OCI-LY1 (cell line): Measurements from ENCODE around the gene TLCD3B.

Experiments used
- H2AFZ ChIP-seq: fragments of 200-600 bp; sonication (generic), shearing (Covaris generic); 2 replicates; pipeline ENCODE4 v1.6.0; 2014; ENCODE audit warnings: antibody characterized with exemption, mild to moderate bottlenecking, low read length
- H3F3A ChIP-seq: fragments of 200-600 bp; sonication (generic), shearing (Covaris generic); 2 replicates; pipeline ENCODE4 v1.6.0; 2014; ENCODE audit warnings: mild to moderate bottlenecking, antibody characterized with exemption, low read length, moderate library complexity; ENCODE audit not compliant: insufficient read depth
- H3K27ac ChIP-seq: fragments of 200-600 bp; sonication (generic); 2 replicates; pipeline ENCODE4 v1.5.1; 2014; ENCODE audit warnings: low read length, mixed run types, mild to moderate bottlenecking, low read depth; ENCODE audit not compliant: poor library complexity, severe bottlenecking
- H3K27me3 ChIP-seq: fragments of 200-600 bp; sonication (generic); 2 replicates; pipeline ENCODE4 v1.6.0; 2014; ENCODE audit warnings: antibody characterized with exemption, mild to moderate bottlenecking, low read length, moderate library complexity; ENCODE audit not compliant: insufficient read depth
- H3K36me3 ChIP-seq: fragments of 200-600 bp; sonication (generic); 2 replicates; pipeline ENCODE4 v1.6.1; 2014; ENCODE audit warnings: mild to moderate bottlenecking, antibody characterized with exemption, low read length, moderate library complexity, mixed read lengths; ENCODE audit not compliant: insufficient read depth
- H3K4me1 ChIP-seq: fragments of 200-600 bp; sonication (generic); 2 replicates; pipeline ENCODE4 v1.5.1; 2014; ENCODE audit warnings: mild to moderate bottlenecking, low read length, moderate library complexity; ENCODE audit not compliant: insufficient read depth, severe bottlenecking
- H3K4me2 ChIP-seq: fragments of 200-600 bp; sonication (generic), shearing (Covaris generic); 2 replicates; pipeline ENCODE4 v1.6.1; 2014; ENCODE audit warnings: low read length
- H3K4me3 ChIP-seq: fragments of 200-600 bp; sonication (generic); 2 replicates; pipeline ENCODE4 v1.5.1; 2014; ENCODE audit warnings: low read length, low read depth, mild to moderate bottlenecking, mixed read lengths; ENCODE audit not compliant: poor library complexity, severe bottlenecking
- H3K79me2 ChIP-seq: fragments of 200-600 bp; shearing (Covaris generic); 2 replicates; pipeline ENCODE4 v1.6.1; 2016; ENCODE audit warnings: mixed run types, low read length, mixed read lengths; ENCODE audit not compliant: insufficient read depth
- H3K9ac ChIP-seq: fragments of 200-600 bp; sonication (generic), shearing (Covaris generic); 2 replicates; pipeline ENCODE4 v1.6.1; 2014; ENCODE audit warnings: mild to moderate bottlenecking, low read length, mixed read lengths
- H3K9me2 ChIP-seq: fragments of 200-600 bp; sonication (generic), shearing (Covaris generic); 2 replicates; pipeline ENCODE4 v1.6.1; 2014; ENCODE audit warnings: low read depth, mild to moderate bottlenecking, low read length, mixed read lengths
- H3K9me3 ChIP-seq: fragments of 200-600 bp; shearing (Covaris generic); 2 replicates; pipeline ENCODE4 v1.6.1; 2014; ENCODE audit warnings: low read length, mixed read lengths
- H4K20me1 ChIP-seq: fragments of 200-600 bp; sonication (generic), shearing (Covaris generic); 2 replicates; pipeline ENCODE4 v1.6.0; 2016; ENCODE audit warnings: mild to moderate bottlenecking, low read length; ENCODE audit not compliant: insufficient read depth
- EZH2 ChIP-seq: fragments of 200-600 bp; sonication (generic), shearing (Covaris generic); IDR thresholded peaks from 2 replicates; pipeline ENCODE4 v1.8.0; 2017; ENCODE audit warnings: borderline replicate concordance, mixed run types, mild to moderate bottlenecking, antibody characterized with exemption, low read length, moderate library complexity, mixed read lengths
- TF ChIP-seq, protein P1 (sequence below): fragments of 200-600 bp; sonication (generic), shearing (Covaris generic); IDR thresholded peaks from 2 replicates; pipeline ENCODE4 v1.5.1; 2017; ENCODE audit warnings: mild to moderate bottlenecking, antibody characterized with exemption, low read length, moderate library complexity, mixed read lengths

The TLCD3B gene

DNA sequence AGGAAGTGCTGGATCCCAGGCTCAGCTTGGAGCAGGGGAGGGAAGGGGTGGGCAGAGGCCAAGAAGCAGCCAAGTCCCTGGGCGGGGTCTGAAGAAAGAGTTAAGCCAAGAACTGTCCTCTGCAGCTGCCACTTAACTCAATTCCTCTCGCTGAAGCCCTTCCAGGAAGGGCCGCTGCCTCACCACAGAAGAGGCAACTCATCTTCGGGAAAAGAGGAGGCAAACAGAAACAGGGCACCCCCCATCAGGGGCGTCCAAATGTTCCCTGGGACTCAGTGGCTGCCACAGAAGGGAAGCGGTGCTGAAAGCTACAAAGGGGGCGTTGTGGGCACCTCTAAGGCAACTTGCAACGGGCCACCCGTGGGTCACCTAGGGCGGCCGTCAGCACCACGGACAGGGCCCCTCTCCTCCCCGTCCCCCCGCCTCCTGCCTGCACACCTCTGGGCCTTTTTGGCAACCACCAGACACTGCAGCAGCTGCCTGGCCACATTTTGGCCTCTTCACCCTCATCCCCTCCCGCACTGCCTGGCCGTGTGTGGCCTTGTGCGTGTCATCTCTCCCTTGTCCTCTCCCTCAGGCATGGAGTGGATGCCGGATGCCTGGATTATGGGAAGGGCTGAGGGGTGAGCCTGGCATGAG, 2.5 kb downstream of the TLCD3B start:
- Histone ChIP-seq H2AFZ (no peak overlapping the region), H3K36me3 (no peaks in the 10 kb centered on the region), H3K9me2 (no peaks in the 10 kb centered on the region), H3K27ac (no peak overlapping the region), H3K4me1 (no peaks in the 10 kb centered on the region), H3K79me2 (no peaks in the 10 kb centered on the region), H3F3A (no peaks in the 10 kb centered on the region), H3K9ac (no peak overlapping the region), H3K4me2 (no peak overlapping the region), H3K4me3 (no peak overlapping the region), H4K20me1 (no peaks in the 10 kb centered on the region), H3K9me3 (no peaks in the 10 kb centered on the region), H3K27me3 (peaks cover 5% of the 10 kb centered on the region; the same call in 1 of the 2 replicates)
- no peak for TF ChIP-seq EZH2
- TF ChIP-seq, protein P1, sequence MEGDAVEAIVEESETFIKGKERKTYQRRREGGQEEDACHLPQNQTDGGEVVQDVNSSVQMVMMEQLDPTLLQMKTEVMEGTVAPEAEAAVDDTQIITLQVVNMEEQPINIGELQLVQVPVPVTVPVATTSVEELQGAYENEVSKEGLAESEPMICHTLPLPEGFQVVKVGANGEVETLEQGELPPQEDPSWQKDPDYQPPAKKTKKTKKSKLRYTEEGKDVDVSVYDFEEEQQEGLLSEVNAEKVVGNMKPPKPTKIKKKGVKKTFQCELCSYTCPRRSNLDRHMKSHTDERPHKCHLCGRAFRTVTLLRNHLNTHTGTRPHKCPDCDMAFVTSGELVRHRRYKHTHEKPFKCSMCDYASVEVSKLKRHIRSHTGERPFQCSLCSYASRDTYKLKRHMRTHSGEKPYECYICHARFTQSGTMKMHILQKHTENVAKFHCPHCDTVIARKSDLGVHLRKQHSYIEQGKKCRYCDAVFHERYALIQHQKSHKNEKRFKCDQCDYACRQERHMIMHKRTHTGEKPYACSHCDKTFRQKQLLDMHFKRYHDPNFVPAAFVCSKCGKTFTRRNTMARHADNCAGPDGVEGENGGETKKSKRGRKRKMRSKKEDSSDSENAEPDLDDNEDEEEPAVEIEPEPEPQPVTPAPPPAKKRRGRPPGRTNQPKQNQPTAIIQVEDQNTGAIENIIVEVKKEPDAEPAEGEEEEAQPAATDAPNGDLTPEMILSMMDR, result no peak

DNA sequence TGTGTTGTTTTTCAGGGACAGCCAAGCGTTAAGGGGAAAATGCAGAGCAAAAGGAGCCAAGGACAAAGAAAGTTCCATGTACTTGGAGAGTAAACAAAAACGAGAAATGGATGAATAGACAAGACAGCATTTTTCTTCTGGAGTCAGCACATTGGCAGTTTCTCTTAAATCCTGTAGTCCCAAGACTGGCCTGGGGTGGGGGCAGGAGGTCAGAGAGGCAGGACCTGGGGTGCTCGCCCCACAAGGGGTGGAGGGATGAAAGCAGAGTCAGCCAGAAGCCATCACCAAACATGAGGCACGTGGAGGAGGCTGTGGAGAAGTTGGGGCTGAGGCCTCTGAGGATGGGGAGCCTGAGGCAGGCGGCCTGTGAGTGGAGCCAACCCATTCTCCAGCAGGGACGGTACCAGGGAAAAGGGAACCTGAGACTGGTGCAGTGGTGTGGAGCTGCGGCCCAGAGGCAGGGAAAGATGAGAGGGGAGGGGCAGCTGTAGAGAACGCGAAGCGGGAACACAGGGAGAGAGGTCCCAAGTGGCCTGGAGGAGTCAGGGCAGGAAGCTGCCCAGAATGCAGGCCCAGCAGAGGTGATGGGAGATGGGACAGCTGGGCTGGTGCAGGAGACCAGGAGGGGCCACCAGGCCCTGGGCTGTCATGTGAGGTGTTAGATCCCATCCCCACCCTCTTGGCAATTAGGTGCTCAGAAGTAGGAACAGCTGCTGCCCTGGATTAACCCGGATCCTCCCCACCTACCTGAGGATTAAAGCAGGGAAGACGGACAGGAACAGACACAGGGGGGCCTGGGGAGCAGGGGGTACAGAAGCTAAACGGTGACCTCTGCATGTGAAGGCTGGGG, 3.3 kb downstream of the TLCD3B start:
- no peaks in the 10 kb centered on the region for H4K20me1 ChIP-seq
- H3K79me2 ChIP-seq, result no peaks in the 10 kb centered on the region
- H3K9me2 ChIP-seq, result no peaks in the 10 kb centered on the region
- no peaks in the 10 kb centered on the region for H3K9me3 ChIP-seq
- H3K4me2 ChIP-seq, result no peak overlapping the region
- no peaks in the 10 kb centered on the region for H3F3A ChIP-seq
- no peaks in the 10 kb centered on the region for H3K36me3 ChIP-seq
- H2AFZ ChIP-seq, result no peak overlapping the region
- peaks cover 9% of the 10 kb centered on the region; the same call in 1 of the 2 replicates for H3K27me3 ChIP-seq
- no peaks in the 10 kb centered on the region for H3K4me1 ChIP-seq
- TF ChIP-seq, protein P1, result no peak
- no peak for TF ChIP-seq EZH2
- H3K9ac ChIP-seq, result no peak overlapping the region
- no peak overlapping the region for H3K27ac ChIP-seq
- no peak overlapping the region for H3K4me3 ChIP-seq

DNA sequence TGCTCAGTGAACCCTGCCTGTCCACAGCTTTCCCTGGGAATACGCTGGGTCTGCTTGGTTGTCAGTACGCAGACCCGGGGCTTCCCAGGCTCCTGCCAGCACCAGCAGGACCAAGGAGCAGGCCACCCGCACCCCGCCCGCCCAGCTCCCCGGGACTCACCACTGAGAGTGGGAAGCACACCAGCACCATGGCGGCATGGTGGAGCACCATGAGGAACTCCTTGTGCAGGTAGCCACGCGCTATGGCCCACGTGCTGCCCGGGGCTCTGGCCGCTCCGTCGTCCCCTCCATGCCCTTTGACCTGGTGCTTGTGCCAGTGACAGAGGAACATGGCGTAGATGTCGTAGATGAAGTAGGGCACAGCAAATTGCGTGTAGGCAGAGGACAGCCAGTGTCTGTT, 4.6 kb downstream of the TLCD3B start:
- no peaks in the 10 kb centered on the region for H3K9me2 ChIP-seq
- peaks cover under 1% of the 10 kb centered on the region for H3K4me1 ChIP-seq
- H3K9ac ChIP-seq, result no peak overlapping the region
- H3K27me3 ChIP-seq, result peaks cover 12% of the 10 kb centered on the region; the same call in 1 of the 2 replicates
- H3K4me2 ChIP-seq, result no peak overlapping the region
- no peaks in the 10 kb centered on the region for H3F3A ChIP-seq
- H3K79me2 ChIP-seq, result no peaks in the 10 kb centered on the region
- no peak overlapping the region for H2AFZ ChIP-seq
- no peaks in the 10 kb centered on the region for H3K9me3 ChIP-seq
- TF ChIP-seq, protein P1, result no peak
- no peak for TF ChIP-seq EZH2
- no peak overlapping the region for H3K27ac ChIP-seq
- no peak overlapping the region for H3K4me3 ChIP-seq
- no peaks in the 10 kb centered on the region for H4K20me1 ChIP-seq
- no peaks in the 10 kb centered on the region for H3K36me3 ChIP-seq
